Measurements from ENCODE around the gene PEX19.

DNA sequence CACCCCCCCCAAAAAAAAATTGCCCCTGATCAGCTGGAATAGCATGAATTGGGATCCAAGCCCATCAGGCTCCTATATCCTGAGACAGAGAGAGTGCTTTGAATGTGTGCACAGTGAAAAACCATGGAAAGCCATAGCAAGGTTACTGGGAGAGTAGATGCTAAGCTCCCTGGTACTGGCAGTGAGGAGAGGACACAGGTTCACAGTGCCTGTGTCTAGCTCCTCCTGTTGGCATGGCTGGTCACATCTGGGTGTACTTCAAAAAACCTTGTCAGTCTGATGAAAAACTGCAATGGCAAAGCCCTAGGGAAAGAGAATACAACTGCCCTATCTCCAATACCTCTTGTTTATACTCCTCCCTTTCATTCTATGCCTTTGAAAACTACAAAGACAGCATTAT is 45.2 kb upstream of the PEX19 start:
- TF ChIP-seq CTCF (IDR thresholded peaks at IDR 0.05; ENCODE audit: low read depth, low read length), result no peak
- no peak for TF ChIP-seq EZH2phosphoT487 (IDR thresholded peaks at IDR 0.05; ENCODE audit: low read depth)

All from OCI-LY3 (cell line).